Central memory CD8-positive, alpha-beta T cell (primary cell): Measurements from ENCODE around the gene TCHHL1.

Experiments used
- ATAC-seq: fragments of 150-1000 bp; cut with Tn5 transposase; replicated peaks from 2 replicates; pipeline ENCODE4 v1.10.0; 2022; ENCODE audit warnings: mild to moderate bottlenecking, moderate FRiP score, moderate number of reproducible peaks; ENCODE audit not compliant: poor library complexity, severe bottlenecking; ENCODE audit errors: extremely low read depth
- DNase-seq, 2 donors: peaks; one replicate each; pipeline ENCODE4 v3.0.0; 2021; ENCODE audit warnings: low spot score in 2 of 2
- H3K27ac Mint-ChIP-seq: one replicate; pipeline ENCODE4 v1.8.0; 2022; ENCODE audit warnings: low read depth, mild to moderate bottlenecking, moderate library complexity, mixed read lengths
- H3K27me3 Mint-ChIP-seq: one replicate; pipeline ENCODE4 v1.8.0; 2022; ENCODE audit warnings: mixed read lengths
- H3K36me3 Mint-ChIP-seq: one replicate; pipeline ENCODE4 v1.8.0; 2022; ENCODE audit warnings: mild to moderate bottlenecking, moderate library complexity, mixed read lengths; ENCODE audit not compliant: insufficient read depth
- H3K4me1 Mint-ChIP-seq: one replicate; pipeline ENCODE4 v1.8.0; 2022; ENCODE audit warnings: mixed read lengths
- H3K4me3 Mint-ChIP-seq: one replicate; pipeline ENCODE4 v1.8.0; 2022; ENCODE audit warnings: mild to moderate bottlenecking, moderate library complexity, mixed read lengths
- H3K9me3 Mint-ChIP-seq: one replicate; pipeline ENCODE4 v1.8.0; 2022; ENCODE audit warnings: mixed read lengths

The TCHHL1 gene

GRCh38 chr1:152089014-152089674, at the start of gene TCHHL1:
Gene TCHHL1, minus strand, starts transcription at chr1:152089064. Its CDS starts 921 bp downstream, at chr1:152088143.
- Mint-ChIP-seq H3K9me3 (peaks cover 6% of the 10 kb centered on the region), H3K27ac (no peak within 1 kb of the TSS), H3K4me1 (no peaks in the 10 kb centered on the region), H3K4me3 (no peak within 1 kb of the TSS), H3K27me3 (peaks cover 41% of the 10 kb centered on the region), H3K36me3 (no peaks in the 10 kb centered on the region)
- DNase-seq (no peak), ATAC-seq (no peak)

- no peaks in the 10 kb centered on the region for H3K36me3 Mint-ChIP-seq
- H3K27ac Mint-ChIP-seq: no peak overlapping the region
- ATAC-seq: no peak
- H3K4me1 Mint-ChIP-seq: no peaks in the 10 kb centered on the region
- no peak for DNase-seq
- no peak overlapping the region for H3K4me3 Mint-ChIP-seq
- peaks cover 74% of the 10 kb centered on the region for H3K27me3 Mint-ChIP-seq
- H3K9me3 Mint-ChIP-seq: peaks cover 6% of the 10 kb centered on the region
Measured at GRCh38 chr1:152137215-152137614, 48.4 kb upstream of the TCHHL1 start.

DNA sequence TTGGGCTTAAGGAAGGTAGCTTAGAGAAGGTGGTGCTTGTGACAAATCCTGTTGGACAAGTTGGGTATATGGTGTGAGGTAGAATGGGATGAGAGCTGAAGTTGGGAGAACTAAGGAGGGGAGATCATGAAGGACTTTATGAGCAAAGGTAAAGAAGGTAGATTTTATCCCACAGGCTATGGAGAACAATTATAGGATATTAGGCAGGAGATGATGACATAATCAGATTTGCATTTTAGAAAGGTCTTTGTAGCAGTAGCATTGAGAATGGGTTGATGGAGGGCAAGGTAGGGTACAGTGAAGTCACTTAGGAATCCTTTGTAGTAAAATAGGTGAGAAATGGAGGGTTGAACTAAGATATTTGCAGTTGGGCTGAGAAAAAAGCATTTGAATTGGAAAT, 41.3 kb upstream of the TCHHL1 start:
- Mint-ChIP-seq H3K4me3 (no peak overlapping the region), H3K36me3 (no peaks in the 10 kb centered on the region), H3K27ac (no peak overlapping the region), H3K27me3 (peaks cover 86% of the 10 kb centered on the region), H3K9me3 (peaks cover 6% of the 10 kb centered on the region), H3K4me1 (no peaks in the 10 kb centered on the region)
- no peak for DNase-seq
- no peak for ATAC-seq

DNA sequence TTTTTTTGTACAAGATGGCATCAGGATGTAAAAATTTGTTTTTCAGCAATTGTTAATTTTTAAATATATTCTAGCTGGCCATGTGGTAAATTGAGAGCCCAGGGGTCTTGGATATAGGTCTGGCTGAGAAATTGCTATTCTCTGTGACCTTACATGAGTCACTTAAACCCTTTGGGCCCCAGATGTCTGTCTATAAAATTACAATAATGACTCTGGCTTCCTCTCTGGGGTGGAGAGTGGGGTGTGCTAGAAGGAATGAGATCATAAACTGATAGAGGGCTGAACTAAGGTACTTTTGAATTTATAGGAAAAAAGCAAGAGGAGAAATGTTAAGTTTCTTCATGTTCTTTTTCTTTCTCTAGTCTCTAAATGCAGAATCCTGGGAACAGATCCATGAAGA, 38.8 kb upstream of the TCHHL1 start:
- H3K4me1 Mint-ChIP-seq: no peaks in the 10 kb centered on the region
- ATAC-seq: no peak
- H3K27me3 Mint-ChIP-seq: peaks cover 70% of the 10 kb centered on the region
- DNase-seq: no peak
- H3K4me3 Mint-ChIP-seq: no peak overlapping the region
- no peaks in the 10 kb centered on the region for H3K9me3 Mint-ChIP-seq
- no peak overlapping the region for H3K27ac Mint-ChIP-seq
- no peaks in the 10 kb centered on the region for H3K36me3 Mint-ChIP-seq

- peaks cover 74% of the 10 kb centered on the region for H3K27me3 Mint-ChIP-seq
- H3K4me1 Mint-ChIP-seq: no peaks in the 10 kb centered on the region
- H3K4me3 Mint-ChIP-seq: no peak overlapping the region
- no peak overlapping the region for H3K27ac Mint-ChIP-seq
- no peaks in the 10 kb centered on the region for H3K9me3 Mint-ChIP-seq
- ATAC-seq: no peak
- no peak for DNase-seq
- no peaks in the 10 kb centered on the region for H3K36me3 Mint-ChIP-seq
Measured at GRCh38 chr1:152125834-152126443, 37.1 kb upstream of the TCHHL1 start.

- H3K36me3 Mint-ChIP-seq: no peaks in the 10 kb centered on the region
- peaks cover 58% of the 10 kb centered on the region for H3K27me3 Mint-ChIP-seq
- H3K9me3 Mint-ChIP-seq: no peaks in the 10 kb centered on the region
- no peak overlapping the region for H3K27ac Mint-ChIP-seq
- ATAC-seq: no peak
- no peaks in the 10 kb centered on the region for H3K4me1 Mint-ChIP-seq
- DNase-seq: no peak
- H3K4me3 Mint-ChIP-seq: no peak overlapping the region
Measured at GRCh38 chr1:152118915-152119314, 30.1 kb upstream of the TCHHL1 start.

GRCh38 chr1:152115344-152115743, 26.5 kb upstream of the TCHHL1 start, which contains the start of gene TCHH:
Gene TCHH, minus strand, starts transcription at chr1:152115444. Its CDS starts 1,364 bp downstream, at chr1:152114080.
- ATAC-seq (no peak), DNase-seq (no peak)
- H3K27me3 Mint-ChIP-seq: peaks cover 39% of the 10 kb centered on the region
- H3K4me3 Mint-ChIP-seq: no peak within 1 kb of the TSS
- H3K27ac Mint-ChIP-seq: no peak within 1 kb of the TSS
- no peaks in the 10 kb centered on the region for H3K4me1 Mint-ChIP-seq
- H3K9me3 Mint-ChIP-seq: no peaks in the 10 kb centered on the region
- no peaks in the 10 kb centered on the region for H3K36me3 Mint-ChIP-seq

DNA sequence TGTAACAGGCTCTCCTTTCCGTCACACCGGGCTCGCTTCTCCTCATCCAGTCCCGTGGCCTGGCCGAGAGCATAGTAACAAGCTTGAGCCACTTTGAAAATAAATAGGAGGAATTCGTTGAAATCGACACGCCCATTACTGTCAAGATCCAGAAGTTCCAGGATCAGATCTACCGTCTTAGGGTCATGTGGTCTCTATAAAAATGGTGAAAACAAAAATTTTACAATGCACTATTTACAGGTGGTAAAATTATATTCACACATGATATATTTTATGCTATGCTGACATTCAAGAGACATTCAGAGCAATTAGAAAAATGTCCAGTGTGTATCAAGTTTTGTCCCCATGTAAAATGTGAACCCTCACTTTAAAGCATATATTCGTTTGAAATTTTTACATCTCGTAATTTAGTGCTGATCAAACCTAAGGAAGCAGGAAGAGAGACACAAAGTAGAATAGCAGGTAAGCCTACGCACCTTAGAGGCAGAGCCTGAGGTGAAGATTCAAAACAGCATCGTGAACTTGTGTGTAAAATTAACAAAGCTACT, 24.1 kb upstream of the TCHHL1 start:
- ATAC-seq: no peak
- Mint-ChIP-seq H3K4me3 (no peak overlapping the region), H3K4me1 (peaks cover 4% of the 10 kb centered on the region)

DNA sequence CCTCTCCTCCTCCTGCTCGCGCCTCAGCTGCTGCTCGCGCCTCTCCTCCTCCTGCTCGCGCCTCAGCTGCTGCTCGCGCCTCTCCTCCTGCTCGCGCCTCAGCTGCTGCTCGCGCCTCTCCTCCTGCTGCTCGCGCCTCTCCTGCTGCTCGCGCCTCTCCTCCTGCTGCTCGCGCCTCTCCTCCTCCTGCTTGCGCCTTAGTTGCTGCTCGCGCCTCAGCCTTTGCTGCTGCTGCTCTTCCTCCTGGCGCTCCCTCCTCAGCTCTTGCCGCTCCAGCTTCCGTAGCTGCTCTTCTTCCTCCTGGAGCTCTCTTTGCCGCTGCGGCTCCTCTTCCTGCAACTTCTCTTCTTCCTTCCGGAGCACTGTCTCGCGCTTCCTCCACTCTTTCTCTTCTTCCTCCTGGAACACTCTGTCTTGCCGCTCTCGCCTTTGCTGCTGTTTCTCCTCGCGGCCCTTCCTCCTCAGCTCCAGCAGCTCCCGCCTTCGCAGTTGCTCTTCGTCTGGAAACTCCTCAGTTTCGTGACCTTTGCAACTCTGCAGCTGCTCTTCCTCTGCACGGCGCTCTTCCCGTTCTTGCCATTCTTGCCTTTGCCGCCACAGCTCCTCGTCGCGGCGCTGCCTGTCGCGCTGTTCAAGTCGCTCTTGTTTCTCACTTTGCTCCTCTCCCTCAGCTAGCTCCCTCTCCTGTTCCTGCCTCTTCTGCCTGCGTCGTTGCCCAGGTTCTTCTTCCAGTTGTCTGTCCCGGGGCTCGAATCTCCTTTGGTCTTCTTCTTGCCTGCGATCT, 23.4 kb upstream of the TCHHL1 start:
- ATAC-seq: no peak
- no peak overlapping the region for H3K27ac Mint-ChIP-seq
- H3K9me3 Mint-ChIP-seq: no peaks in the 10 kb centered on the region
- peaks cover 16% of the 10 kb centered on the region for H3K27me3 Mint-ChIP-seq
- no peak overlapping the region for H3K4me3 Mint-ChIP-seq
- peaks cover 7% of the 10 kb centered on the region for H3K4me1 Mint-ChIP-seq
- DNase-seq: no peak
- peaks cover 3% of the 10 kb centered on the region for H3K36me3 Mint-ChIP-seq

More for the DNA sequence above, 24.1 kb upstream of the TCHHL1 start:
- Mint-ChIP-seq H3K27ac (no peak overlapping the region), H3K36me3 (peaks cover under 1% of the 10 kb centered on the region), H3K27me3 (peaks cover 18% of the 10 kb centered on the region), H3K9me3 (no peaks in the 10 kb centered on the region)
- DNase-seq: no peak

DNA sequence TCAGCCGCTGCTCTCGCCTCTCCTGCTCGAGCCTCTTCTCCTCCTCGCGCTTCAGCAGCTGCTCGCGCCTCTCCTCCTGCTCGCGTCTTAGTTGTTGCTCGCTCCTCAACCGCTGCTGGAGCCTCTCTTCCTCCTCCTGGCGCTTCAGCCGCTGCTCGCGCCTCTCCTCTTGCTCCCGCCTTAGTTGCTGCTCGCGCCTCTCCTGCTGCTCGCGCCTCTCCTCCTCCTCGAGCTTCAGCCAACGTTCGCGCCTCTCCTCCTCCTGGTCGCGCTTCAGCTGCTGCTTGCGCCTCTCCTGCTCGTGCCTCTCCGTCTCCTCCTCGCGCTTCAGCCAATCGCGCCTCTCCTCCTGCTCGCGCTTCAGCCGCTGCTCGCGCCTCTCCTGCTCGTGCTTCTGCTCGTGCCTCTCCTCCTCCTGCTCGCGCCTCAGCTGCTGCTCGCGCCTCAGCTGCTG, 22.7 kb upstream of the TCHHL1 start:
- no peak overlapping the region for H3K27ac Mint-ChIP-seq
- H3K4me3 Mint-ChIP-seq: no peak overlapping the region
- no peaks in the 10 kb centered on the region for H3K9me3 Mint-ChIP-seq
- H3K36me3 Mint-ChIP-seq: peaks cover 3% of the 10 kb centered on the region
- ATAC-seq (peak; percentile 41), DNase-seq (no peak)
- H3K4me1 Mint-ChIP-seq: peaks cover 7% of the 10 kb centered on the region
- H3K27me3 Mint-ChIP-seq: peaks cover 8% of the 10 kb centered on the region

DNA sequence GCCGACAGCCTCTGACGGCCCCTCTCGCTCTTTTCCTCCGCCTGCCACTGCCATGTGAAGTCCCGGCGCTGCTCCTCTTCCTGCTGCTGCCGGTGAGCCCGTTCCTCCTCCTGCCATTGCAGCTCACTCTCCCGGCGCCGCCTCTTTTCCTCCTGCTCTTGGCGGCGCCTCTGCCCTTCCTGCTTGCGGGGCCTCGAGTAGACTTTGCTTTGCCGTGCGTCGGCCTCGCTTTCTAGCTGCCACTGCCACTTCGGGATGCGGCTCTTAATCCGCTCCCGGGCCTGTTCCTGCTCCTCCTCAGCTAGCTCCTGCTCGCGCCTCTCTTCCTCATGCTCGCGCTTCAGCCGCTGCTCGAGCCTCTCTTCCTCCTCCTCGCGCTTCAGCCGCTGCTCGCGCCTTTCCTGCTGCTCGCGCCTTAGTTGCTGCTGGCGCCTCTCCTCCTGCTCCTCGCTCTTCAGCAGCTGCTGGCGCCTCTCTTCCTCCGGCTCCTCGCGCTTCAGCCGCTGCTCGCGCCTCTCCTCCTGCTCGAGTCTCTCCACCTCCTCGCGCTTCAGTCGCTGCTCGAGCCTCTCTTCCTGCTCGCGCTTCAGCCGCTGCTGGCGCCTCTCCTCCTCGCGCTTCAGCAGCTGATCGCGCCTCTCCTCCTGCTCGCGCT, 22.1 kb upstream of the TCHHL1 start:
- Mint-ChIP-seq H3K27me3 (peaks cover 3% of the 10 kb centered on the region), H3K4me1 (peaks cover 7% of the 10 kb centered on the region), H3K27ac (no peak overlapping the region), H3K4me3 (no peak overlapping the region), H3K9me3 (no peaks in the 10 kb centered on the region), H3K36me3 (peaks cover 3% of the 10 kb centered on the region)
- ATAC-seq (peak; percentile 50), DNase-seq (no peak)

DNA sequence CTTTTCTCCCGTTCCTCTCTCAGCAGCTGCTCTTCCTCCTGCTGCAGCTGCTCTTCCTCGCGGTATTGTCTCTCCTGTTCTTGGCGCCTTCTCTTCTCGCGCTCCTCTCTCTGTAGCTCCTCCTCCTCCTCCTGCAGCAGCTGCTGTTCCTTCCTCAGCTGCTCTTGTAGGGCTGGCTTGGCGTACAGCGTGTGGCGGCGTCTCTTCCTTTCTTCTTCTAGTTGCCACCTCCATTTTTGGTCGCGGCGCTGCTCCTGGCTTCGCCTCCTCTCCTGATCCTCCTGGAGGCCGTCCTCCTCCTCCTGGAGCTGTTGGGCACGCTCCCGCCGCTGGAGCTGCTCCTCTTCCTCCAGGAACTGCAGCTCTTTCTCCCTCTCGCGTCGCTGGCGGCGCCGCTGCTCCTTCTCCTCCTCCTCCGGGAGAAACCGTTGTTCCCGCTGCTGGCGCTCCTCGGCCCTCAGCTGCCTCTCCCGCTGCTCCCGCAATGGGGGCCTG, 21.5 kb upstream of the TCHHL1 start:
- DNase-seq (no peak), ATAC-seq (peak; percentile 46)
- Mint-ChIP-seq H3K4me3 (no peak overlapping the region), H3K27me3 (no peaks in the 10 kb centered on the region), H3K36me3 (peaks cover 3% of the 10 kb centered on the region), H3K4me1 (peaks cover 7% of the 10 kb centered on the region), H3K27ac (no peak overlapping the region), H3K9me3 (no peaks in the 10 kb centered on the region)
